SK-N-SH (cell line): ENCODE data around the gene KRTAP1-4. TPM values are rescaled to one million over a fixed set of nuclear protein-coding genes. Genes with fewer than 3 reads are reported as not detected.
"Not testable (repeated sequence)": the region's sequence is repeated elsewhere in the genome, so short reads cannot be mapped to it uniquely, and the experiment has no call there.

Experiments
- CTCF ChIA-PET: fragments of 300-600, 350-600 bp; formaldehyde crosslinking; extraction: SDS; loops from one replicate; lab custom pipeline; 2021; lab: Yijun Ruan, JAX
- POLR2A ChIA-PET: fragments of 350-600 bp; sonication (Branson Sonifier 250); formaldehyde crosslinking; extraction: SDS; loops from one replicate; lab custom pipeline; 2020; ENCODE audit warnings: antibody characterized with exemption, inconsistent platforms; lab: Yijun Ruan, JAX
- DNase-seq: peaks from one replicate; pipeline ENCODE4 v3.0.0; 2012
- H2AFZ ChIP-seq: fragments of 200-600 bp; sonication (generic); 2 replicates; pipeline ENCODE4 v1.8.1; 2016; ENCODE audit warnings: antibody characterized with exemption, mild to moderate bottlenecking, low read depth
- H3F3A ChIP-seq: fragments of 200-600 bp; sonication (generic); replicated peaks from 2 replicates; pipeline ENCODE3; 2016; ENCODE audit warnings: antibody characterized with exemption, mild to moderate bottlenecking; ENCODE audit not compliant: insufficient read depth
- H3K27ac ChIP-seq, 2 experiments: fragments of 200-500 bp in 1 of 2; fragments of 200-600 bp in 1 of 2; sonication (Bioruptor generic) in 1 of 2; sonication (generic), shearing (Covaris generic) in 1 of 2; 2 replicates each; pipeline versions ENCODE4 v1.5.1 to v1.6.1; 2014 to 2016; ENCODE audit warnings: low read depth in 2 of 2, inconsistent platforms in 1 of 2, low read length in 1 of 2, mild to moderate bottlenecking in 1 of 2, mixed read lengths in 1 of 2
- H3K27me3 ChIP-seq: fragments of 200-600 bp; sonication (generic), shearing (Covaris generic); 2 replicates; pipeline ENCODE4 v1.6.1; 2016; ENCODE audit warnings: mixed run types; ENCODE audit not compliant: insufficient read depth
- H3K36me3 ChIP-seq, 2 experiments: fragments of 200-500 bp in 1 of 2; fragments of 200-600 bp in 1 of 2; sonication (Bioruptor generic) in 1 of 2; sonication (generic) in 1 of 2; replicated peaks in 1 of 2; 2 replicates each; pipeline versions ENCODE3 to v1.5.1; 2014 to 2016; ENCODE audit warnings: low read length in 1 of 2, mild to moderate bottlenecking in 1 of 2; ENCODE audit not compliant: insufficient read depth in 2 of 2, control insufficient read depth in 1 of 2
- H3K4me1 ChIP-seq, 2 experiments: fragments of 200-500 bp in 1 of 2; fragments of 200-600 bp in 1 of 2; sonication (Bioruptor generic) in 1 of 2; sonication (generic), shearing (Covaris generic) in 1 of 2; 2 replicates each; pipeline versions ENCODE4 v1.5.1 to v1.6.1; 2014 to 2016; ENCODE audit warnings: low read depth in 1 of 2, low read length in 1 of 2, mixed run types in 1 of 2; ENCODE audit not compliant: insufficient read depth in 2 of 2, control insufficient read depth in 1 of 2
- H3K4me2 ChIP-seq: fragments of 200-600 bp; sonication (generic), shearing (Covaris generic); 2 replicates; pipeline ENCODE4 v1.6.1; 2017; ENCODE audit warnings: mixed run types
- H3K4me3 ChIP-seq, 2 experiments: fragments of 200-500 bp in 1 of 2; fragments of 200-600 bp in 1 of 2; sonication (Bioruptor generic) in 1 of 2; sonication (generic), shearing (Covaris generic) in 1 of 2; 2 replicates each; pipeline versions ENCODE4 v1.5.1 to v1.8.1; 2014 to 2016; ENCODE audit warnings: low read depth in 2 of 2, inconsistent platforms in 1 of 2, low read length in 1 of 2, mild to moderate bottlenecking in 1 of 2, mixed read lengths in 1 of 2, moderate library complexity in 1 of 2
- H3K79me2 ChIP-seq: fragments of 200-600 bp; sonication (generic); 2 replicates; pipeline ENCODE4 v1.8.1; 2017; ENCODE audit warnings: mild to moderate bottlenecking; ENCODE audit not compliant: insufficient read depth
- H3K9ac ChIP-seq: fragments of 200-600 bp; sonication (generic); 2 replicates; pipeline ENCODE4 v1.6.1; 2017; ENCODE audit warnings: mixed run types
- H3K9me2 ChIP-seq: fragments of 200-600 bp; sonication (generic); 2 replicates; pipeline ENCODE4 v1.6.1; 2017; ENCODE audit warnings: mixed run types
- H3K9me3 ChIP-seq: fragments of 200-600 bp; sonication (generic); 2 replicates; pipeline ENCODE4 v1.6.1; 2017; ENCODE audit warnings: mixed run types, mild to moderate bottlenecking, moderate library complexity
- H4K20me1 ChIP-seq: fragments of 200-600 bp; sonication (generic); 2 replicates; pipeline ENCODE4 v1.6.1; 2017; ENCODE audit warnings: mild to moderate bottlenecking, mixed run types; ENCODE audit not compliant: insufficient read depth
- CHD2 ChIP-seq: fragments of 150-350 bp; IDR thresholded peaks from 2 replicates; pipeline ENCODE4 v1.6.1; 2018; ENCODE audit warnings: low read length; ENCODE audit not compliant: partially characterized antibody
- ELF1 ChIP-seq: IDR thresholded peaks from 2 replicates; pipeline ENCODE4 v1.4.0; 2012
- EP300 ChIP-seq, 2 experiments: IDR thresholded peaks; 2 replicates each; pipeline versions ENCODE4 v1.4.0 to v1.6.1; 2012; ENCODE audit warnings: borderline replicate concordance in 1 of 2, low read depth in 1 of 2, low read length in 1 of 2
- EZH2phosphoT487 ChIP-seq: fragments of 200-600 bp; sonication (generic); IDR thresholded peaks from 2 replicates; pipeline ENCODE4 v1.6.1; 2017; ENCODE audit warnings: low read depth, mixed run types, mild to moderate bottlenecking, antibody characterized with exemption, moderate library complexity, borderline replicate concordance
- FOSL2 ChIP-seq: IDR thresholded peaks from 2 replicates; pipeline ENCODE4 v1.4.0; 2012; ENCODE audit warnings: low read depth, mild to moderate bottlenecking, moderate library complexity, borderline replicate concordance
- GABPA ChIP-seq: IDR thresholded peaks from 2 replicates; pipeline ENCODE4 v1.4.0; 2012; ENCODE audit warnings: low read depth, mild to moderate bottlenecking
- JUND ChIP-seq: IDR thresholded peaks from 2 replicates; pipeline ENCODE4 v1.4.0; 2012
- MEF2A ChIP-seq: IDR thresholded peaks from 2 replicates; pipeline ENCODE4 v1.4.0; 2012; ENCODE audit warnings: low read depth, borderline replicate concordance
- MXI1 ChIP-seq: IDR thresholded peaks from 2 replicates; pipeline ENCODE4 v1.6.1; 2012; ENCODE audit warnings: mild to moderate bottlenecking, low read depth, low read length, improper control_type of control experiment
- PBX3 ChIP-seq: IDR thresholded peaks from 2 replicates; pipeline ENCODE4; 2012
- RAD21 ChIP-seq: IDR thresholded peaks from 2 replicates; pipeline ENCODE4 v1.6.1; 2012; ENCODE audit warnings: mild to moderate bottlenecking, low read length
- RFX5 ChIP-seq: IDR thresholded peaks from 2 replicates; pipeline ENCODE4 v1.6.1; 2012; ENCODE audit warnings: mild to moderate bottlenecking, improper control_type of control experiment, low read length
- TCF12 ChIP-seq: IDR thresholded peaks from 2 replicates; pipeline ENCODE4 v1.4.0; 2012
- TEAD4 ChIP-seq: IDR thresholded peaks from 2 replicates; pipeline ENCODE4 v1.4.0; 2012; ENCODE audit warnings: mild to moderate bottlenecking, borderline replicate concordance; ENCODE audit not compliant: insufficient read depth
- USF1 ChIP-seq: IDR thresholded peaks from 2 replicates; pipeline ENCODE4 v1.4.0; 2012; ENCODE audit warnings: low read depth, borderline replicate concordance
- WGBS: methylation state at CpG from one replicate; pipeline ENCODE4 v1.1.6; 2017; ENCODE audit warnings: low lambda C conversion rate; 5-methylcytosine and 5-hydroxymethylcytosine counted together
- polyA plus RNA-seq, 3 experiments: library from polyadenylated mRNA; depleted of rRNA; stranded (reverse); fragments of >200 nt; gene quantifications; 2 replicates each; pipeline ENCODE4 v1.2.3, GENCODE V29; 2012

Gene KRTAP1-4
- polyA plus RNA-seq, 1 of the 3 experiments (the other 2 are of a cell fraction) = not detected

DNA sequence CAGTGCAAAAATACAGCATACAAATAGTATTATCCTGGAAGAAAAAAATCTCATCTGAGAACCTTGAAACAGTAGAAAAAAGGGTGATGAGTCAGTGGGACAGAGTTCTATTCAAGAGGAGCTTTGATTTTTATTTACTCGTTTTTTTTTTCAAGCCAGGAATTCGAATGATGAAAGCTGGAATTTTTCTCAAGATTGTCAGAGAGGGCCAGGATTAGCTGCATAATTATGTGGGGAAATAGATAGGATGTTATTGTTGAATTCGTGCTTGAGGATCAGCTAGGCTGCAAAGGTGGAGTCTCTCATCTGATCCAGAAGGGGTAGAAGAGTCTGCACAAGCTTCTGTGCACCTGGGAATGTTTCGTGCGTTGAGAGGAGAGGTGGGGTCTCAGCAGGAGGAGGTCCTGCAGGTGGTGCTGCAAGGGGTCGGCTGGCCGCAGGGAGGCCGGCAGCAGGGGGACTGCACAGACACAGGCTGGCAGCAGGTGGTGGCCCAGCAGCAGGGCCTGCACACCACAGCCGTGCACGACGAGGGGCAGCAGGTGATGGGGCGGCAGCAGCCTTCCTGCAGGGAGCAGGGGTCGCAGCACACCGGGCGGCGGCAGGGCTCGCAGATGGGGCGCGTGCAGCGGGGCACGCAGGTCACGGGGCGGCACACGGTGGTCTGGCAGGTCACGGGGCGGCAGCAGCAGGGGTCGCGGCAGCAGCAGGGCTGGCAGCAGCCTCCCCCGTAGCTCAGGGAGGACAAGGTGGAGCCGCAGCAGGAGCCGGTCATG, 29.5 kb upstream of the KRTAP1-4 start:
- DNase-seq, H3K27me3 ChIP-seq, H2AFZ ChIP-seq, H3K79me2 ChIP-seq, H4K20me1 ChIP-seq, H3K36me3 ChIP-seq, H3K9me3 ChIP-seq, H3K4me3 ChIP-seq, H3K9ac ChIP-seq, H3K9me2 ChIP-seq, POLR2A ChIA-PET: not testable (repeated sequence)
- WGBS = 25% methylated on average over 8 of the region's 31 CpGs
- Histone ChIP-seq H3K27ac (peak overlapping the region in 1 of 2 experiments; percentile 62; a peak in 2 of 4 replicates), H3K4me1 (peaks cover 0 to 22% of the 10 kb centered on the region in 2 experiments; a peak in 2 of 4 replicates), H3F3A (peaks cover 30% of the 10 kb centered on the region), H3K4me2 (peak overlapping the region; percentile 51)
- TF ChIP-seq EP300 (IDR thresholded peaks at IDR 0.05; ENCODE audit: borderline replicate concordance in 1 of 2, low read depth in 1 of 2, low read length in 1 of 2) (0 out of 4 replicates have a peak, but pooled peaks of 1 of the 2 experiments have one; percentile 15), TCF12 (0 out of 2 replicates have a peak, but pooled peaks have one; percentile 26), FOSL2 (peak; percentile 48), TEAD4 (peak; percentile 38; the same call in 1 of the 2 replicates), JUND (peak; percentile 14; the same call in 1 of the 2 replicates)
- CTCF ChIA-PET = interaction anchor here (1.5 kb wide), 1 partner anchor 24 kb away, joined by 3 read pairs; no protein-coding TSS in a partner anchor

DNA sequence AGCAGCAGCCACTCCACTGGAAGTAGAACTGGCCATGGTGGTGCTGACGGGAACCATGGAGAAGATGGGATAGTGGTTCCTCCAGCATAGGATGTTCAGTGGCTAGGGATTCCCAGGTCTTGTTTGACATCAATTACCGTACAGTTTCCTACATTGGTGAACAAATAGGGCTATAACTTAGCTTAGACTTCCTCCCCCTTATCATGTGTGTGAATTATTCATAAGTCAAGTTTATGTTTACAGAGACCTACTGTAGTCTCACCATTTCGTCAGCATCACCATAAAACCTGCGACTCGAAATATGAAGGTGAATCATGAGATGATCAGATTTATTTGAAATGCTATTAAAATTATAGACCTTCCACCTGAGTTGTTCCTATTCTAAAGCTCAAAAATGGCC, 28.7 kb upstream of the KRTAP1-4 start:
- 36% methylated on average over 5 of the region's 5 CpGs for WGBS

More for the DNA sequence above, 28.7 kb upstream of the KRTAP1-4 start:
- TF ChIP-seq FOSL2 = no peak
- no peak for TF ChIP-seq RAD21
- TF ChIP-seq PBX3 = no peak
- TF ChIP-seq RFX5 = no peak
- TF ChIP-seq MEF2A = no peak
- TF ChIP-seq GABPA = no peak
- no peak for TF ChIP-seq CHD2
- no peak for TF ChIP-seq EZH2phosphoT487
- TF ChIP-seq USF1 = no peak
- TF ChIP-seq ELF1 = no peak
- no peak for TF ChIP-seq MXI1
- peak overlapping the region in 1 of 2 experiments; percentile 55; a peak in 2 of 4 replicates for H3K27ac ChIP-seq
- ChIA-PET POLR2A (no interaction called here), CTCF (interaction anchor here (1.4 to 1.5 kb wide), 2 partner anchors 23 to 589 kb away, joined by 3 to 4 read pairs; no protein-coding TSS in a partner anchor)
- H3F3A ChIP-seq = peaks cover 30% of the 10 kb centered on the region
- no peaks in the 10 kb centered on the region for H3K9me3 ChIP-seq
- no peaks in the 10 kb centered on the region for H3K27me3 ChIP-seq
- no peak overlapping the region for H2AFZ ChIP-seq
- H3K9me2 ChIP-seq = no peaks in the 10 kb centered on the region
- no peak overlapping the region for H3K4me3 ChIP-seq
- H4K20me1 ChIP-seq = no peaks in the 10 kb centered on the region
- no peak for DNase-seq
- peaks cover 0 to 22% of the 10 kb centered on the region in 2 experiments; a peak in 2 of 4 replicates for H3K4me1 ChIP-seq
- no peak overlapping the region for H3K9ac ChIP-seq
- no peak overlapping the region for H3K4me2 ChIP-seq
- H3K36me3 ChIP-seq = no peaks in the 10 kb centered on the region
- H3K79me2 ChIP-seq = no peaks in the 10 kb centered on the region
